ENCODE measurements around the gene BTBD9.

BTBD9 gene

GRCh38 chr6:38583523-38583922, 56.2 kb downstream of the BTBD9 start:
- no peak for DNase-seq (ENCODE audit: low read depth)
- TF ChIP-seq CTCF (IDR thresholded peaks at IDR 0.05; ENCODE audit: low read depth, low read length, missing control alignments): no peak
- H3K4me3 ChIP-seq (ENCODE audit: low read depth, low read length): no peak overlapping the region
- in situ Hi-C loops (cut with HindIII; ENCODE audit: low sequenced_read_pairs): no loop called here

GRCh38 chr6:38580030-38580429, 59.7 kb downstream of the BTBD9 start:
- no peak for DNase-seq (ENCODE audit: low read depth)
- no peak overlapping the region for H3K4me3 ChIP-seq (ENCODE audit: low read depth, low read length)
- TF ChIP-seq CTCF (IDR thresholded peaks at IDR 0.05; ENCODE audit: low read depth, low read length, missing control alignments): no peak
- in situ Hi-C loops (cut with HindIII; ENCODE audit: low sequenced_read_pairs): no loop called here

DNA sequence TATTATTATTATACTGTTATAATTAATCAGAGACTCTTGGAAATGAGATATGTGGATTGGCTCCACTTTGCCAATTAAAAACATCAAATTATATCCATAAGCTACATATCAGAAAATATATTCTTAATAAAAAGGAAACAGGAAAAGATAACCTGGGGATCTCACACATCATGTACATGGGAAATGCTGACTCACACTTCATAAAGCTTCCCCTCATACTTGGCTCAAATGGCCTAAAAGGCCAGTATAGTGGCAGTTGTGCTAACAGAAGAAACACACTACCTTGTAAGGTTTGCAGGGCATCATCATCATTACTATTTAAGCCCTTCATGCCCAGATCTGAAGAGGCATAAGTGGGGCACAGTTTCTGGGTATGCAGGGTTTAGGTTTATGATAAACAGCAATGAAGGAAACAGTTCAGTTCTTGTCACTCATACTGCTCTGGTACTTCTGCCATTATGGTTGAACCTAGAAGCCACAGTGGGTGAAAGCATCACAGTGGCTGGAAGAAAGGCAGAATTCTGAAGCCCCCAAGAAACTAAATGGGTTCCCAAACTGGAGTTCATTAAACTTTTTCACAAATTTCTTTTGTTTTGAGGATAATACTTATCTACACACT, 60.6 kb downstream of the BTBD9 start:
- no peak overlapping the region for H3K4me3 ChIP-seq (ENCODE audit: low read depth, low read length)
- in situ Hi-C loops (cut with HindIII; ENCODE audit: low sequenced_read_pairs): no loop called here
- no peak for DNase-seq (ENCODE audit: low read depth)
- TF ChIP-seq CTCF (IDR thresholded peaks at IDR 0.05; ENCODE audit: low read depth, low read length, missing control alignments): no peak

GRCh38 chr6:38578075-38578474, 61.7 kb downstream of the BTBD9 start:
- in situ Hi-C loops (cut with HindIII; ENCODE audit: low sequenced_read_pairs): no loop called here
- no peak for TF ChIP-seq CTCF (IDR thresholded peaks at IDR 0.05; ENCODE audit: low read depth, low read length, missing control alignments)
- DNase-seq (ENCODE audit: low read depth): no peak
- no peak overlapping the region for H3K4me3 ChIP-seq (ENCODE audit: low read depth, low read length)

GRCh38 chr6:38577492-38577891, 62.2 kb downstream of the BTBD9 start:
- no peak for DNase-seq (ENCODE audit: low read depth)
- in situ Hi-C loops (cut with HindIII; ENCODE audit: low sequenced_read_pairs): no loop called here
- H3K4me3 ChIP-seq (ENCODE audit: low read depth, low read length): no peak overlapping the region
- no peak for TF ChIP-seq CTCF (IDR thresholded peaks at IDR 0.05; ENCODE audit: low read depth, low read length, missing control alignments)

GRCh38 chr6:38573801-38574395, 65.8 kb downstream of the BTBD9 start:
- in situ Hi-C loops (cut with HindIII; ENCODE audit: low sequenced_read_pairs): no loop called here
- H3K4me3 ChIP-seq (ENCODE audit: low read depth, low read length): no peak overlapping the region
- DNase-seq (ENCODE audit: low read depth): no peak
- TF ChIP-seq CTCF (IDR thresholded peaks at IDR 0.05; ENCODE audit: low read depth, low read length, missing control alignments): no peak
